Activated CD4-positive, alpha-beta T cell treated with anti-CD3 and anti-CD28 coated beads, Interleukin-2, amount 50 U/mL, for 4 hours (primary cell): ENCODE measurements around the gene PRDM16.

Source experiments
- DNase-seq, 2 experiments: peaks; one replicate each; pipeline ENCODE4 v3.0.0-alpha.2; 2020

The PRDM16 gene

GRCh38 chr1:3330771-3331245, 261.8 kb downstream of the PRDM16 start:
- DNase-seq, result no peak

- no peak for DNase-seq
Measured at GRCh38 chr1:3331564-3331963, 262.6 kb downstream of the PRDM16 start.

GRCh38 chr1:3332043-3332442, 263.0 kb downstream of the PRDM16 start:
- no peak for DNase-seq

- DNase-seq, result no peak
Measured at GRCh38 chr1:3332662-3333061, 263.7 kb downstream of the PRDM16 start.

- no peak for DNase-seq
Measured at GRCh38 chr1:3333903-3334302, 264.9 kb downstream of the PRDM16 start.

GRCh38 chr1:3334366-3334765, 265.4 kb downstream of the PRDM16 start:
- no peak for DNase-seq

- DNase-seq, result no peak
Measured at GRCh38 chr1:3335754-3336640, 267.0 kb downstream of the PRDM16 start.

GRCh38 chr1:3336641-3337630, 267.9 kb downstream of the PRDM16 start:
- no peak for DNase-seq

GRCh38 chr1:3337798-3338724, 269.1 kb downstream of the PRDM16 start:
- no peak for DNase-seq

GRCh38 chr1:3338725-3339070, 269.7 kb downstream of the PRDM16 start:
- no peak for DNase-seq

- no peak for DNase-seq
Measured at GRCh38 chr1:3339856-3340255, 270.9 kb downstream of the PRDM16 start.

GRCh38 chr1:3340548-3341235, 271.7 kb downstream of the PRDM16 start:
- no peak for DNase-seq

- DNase-seq, result no peak
Measured at GRCh38 chr1:3341236-3341994, 272.4 kb downstream of the PRDM16 start.

GRCh38 chr1:3342960-3343359, 274.0 kb downstream of the PRDM16 start:
- no peak for DNase-seq

GRCh38 chr1:3344395-3344794, 275.4 kb downstream of the PRDM16 start:
- no peak for DNase-seq

- no peak for DNase-seq
Measured at GRCh38 chr1:3345792-3346191, 276.8 kb downstream of the PRDM16 start.

GRCh38 chr1:3346478-3346877, 277.5 kb downstream of the PRDM16 start:
- no peak for DNase-seq

- DNase-seq, result no peak
Measured at GRCh38 chr1:3347257-3348020, 278.4 kb downstream of the PRDM16 start.

GRCh38 chr1:3348196-3348865, 279.3 kb downstream of the PRDM16 start:
- DNase-seq, result no peak
